ENCODE measurements around the gene LRRD1. TPM values are rescaled to one million over a fixed set of nuclear protein-coding genes. Genes with fewer than 3 reads are reported as not detected.

Gene LRRD1
- total RNA-seq (2012; rRNA removed): under 0.01 TPM in 2 replicates
- polyA plus RNA-seq (2012; rRNA removed): 0.02 TPM in 1 of 2 replicates, not detected in the other
- polyA plus RNA-seq (2012; cell fraction: cytosol; rRNA removed): not detected in 2 replicates
- 0.04 and 0.08 TPM in 2 replicates for polyA plus RNA-seq (2012; cell fraction: nucleus; rRNA removed; ENCODE audit: low replicate concordance)
- percentile 39 among the genes with signal in this experiment for Bru-seq, nascent RNA
- percentile 49 among the genes with signal in this experiment for BruChase-seq, experiment 1, labeled RNA remaining after a 6-hour chase
- percentile 54 among the genes with signal in this experiment for BruChase-seq, experiment 2, labeled RNA remaining after a 2-hour chase
- long read RNA-seq: 0 reads

DNA sequence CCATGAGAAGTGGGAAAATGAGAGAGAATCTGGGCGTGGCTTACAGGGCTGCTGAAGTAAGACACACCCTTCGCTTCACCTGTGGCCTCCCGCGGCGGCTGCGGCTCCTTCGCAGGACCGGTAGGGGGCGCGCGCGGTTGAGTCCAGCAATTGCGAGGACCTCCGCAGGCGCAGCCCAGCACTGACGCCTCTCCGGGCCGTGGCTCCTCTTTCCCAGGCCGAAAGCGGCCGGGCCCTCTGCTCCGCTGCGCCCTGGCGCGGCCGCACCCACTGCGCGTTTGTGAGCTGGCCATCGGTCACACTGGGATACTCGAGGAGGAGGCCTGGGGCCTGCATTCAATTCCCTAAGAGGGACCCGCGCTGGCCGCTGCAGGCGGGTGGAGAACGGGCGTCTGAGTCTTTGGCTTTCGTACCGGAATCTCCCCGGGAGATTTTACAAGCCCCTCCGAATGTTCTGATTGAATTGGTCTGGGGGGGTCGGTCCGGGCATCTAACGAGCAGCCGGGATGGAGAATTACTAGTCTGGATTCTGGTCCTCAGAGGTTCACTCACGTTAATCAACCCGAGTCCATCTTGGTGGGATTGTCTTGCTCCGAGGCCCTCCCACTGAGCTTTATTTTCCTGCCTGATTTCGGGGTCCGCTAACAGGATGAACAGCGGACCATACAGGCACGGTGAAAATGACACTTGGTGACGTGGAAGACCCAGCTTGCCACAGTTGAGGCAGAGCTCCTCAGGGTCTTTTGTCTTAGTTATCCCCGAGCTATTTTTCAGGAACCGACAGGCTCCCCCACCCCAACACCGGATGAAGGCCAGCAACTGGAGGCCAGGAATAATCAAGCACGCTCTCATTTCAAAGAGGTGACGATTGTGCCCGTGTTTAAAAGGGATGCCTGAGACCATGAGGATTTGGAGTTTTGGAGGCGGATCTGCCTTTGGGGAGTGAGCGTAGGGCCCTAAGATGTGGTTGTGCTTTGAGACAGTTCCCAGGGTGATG lies at the start of gene LRRD1:
LRRD1 (minus strand) TSS at position 215 of the 997 bp plus-strand sequence. CDS start 13,940 bp downstream, outside the sequence.
- dilution Hi-C loops (cut with HindIII; ENCODE audit: low sequenced_read_pairs, unreplicated experiment): no loop called here
- no TSS peak for BruUV-seq (replicated peaks)
- TF ChIP-seq RCOR1 (IDR thresholded peaks at IDR 0.05; ENCODE audit: insufficient replicate concordance, low read length): no peak
- TF ChIP-seq, protein P1, sequence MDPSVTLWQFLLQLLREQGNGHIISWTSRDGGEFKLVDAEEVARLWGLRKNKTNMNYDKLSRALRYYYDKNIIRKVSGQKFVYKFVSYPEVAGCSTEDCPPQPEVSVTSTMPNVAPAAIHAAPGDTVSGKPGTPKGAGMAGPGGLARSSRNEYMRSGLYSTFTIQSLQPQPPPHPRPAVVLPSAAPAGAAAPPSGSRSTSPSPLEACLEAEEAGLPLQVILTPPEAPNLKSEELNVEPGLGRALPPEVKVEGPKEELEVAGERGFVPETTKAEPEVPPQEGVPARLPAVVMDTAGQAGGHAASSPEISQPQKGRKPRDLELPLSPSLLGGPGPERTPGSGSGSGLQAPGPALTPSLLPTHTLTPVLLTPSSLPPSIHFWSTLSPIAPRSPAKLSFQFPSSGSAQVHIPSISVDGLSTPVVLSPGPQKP (IDR thresholded peaks at IDR 0.05; ENCODE audit: borderline replicate concordance, low read depth, low read length): no peak
- TF ChIP-seq BHLHE40 (IDR thresholded peaks at IDR 0.05; ENCODE audit: low read depth, low read length): no peak
- TF ChIP-seq CHD1 (IDR thresholded peaks at IDR 0.05; ENCODE audit: low read depth, low read length): no peak
- no peak for TF ChIP-seq MAFK (IDR thresholded peaks at IDR 0.05; ENCODE audit: low read depth, low read length)
- TF ChIP-seq, protein P2, sequence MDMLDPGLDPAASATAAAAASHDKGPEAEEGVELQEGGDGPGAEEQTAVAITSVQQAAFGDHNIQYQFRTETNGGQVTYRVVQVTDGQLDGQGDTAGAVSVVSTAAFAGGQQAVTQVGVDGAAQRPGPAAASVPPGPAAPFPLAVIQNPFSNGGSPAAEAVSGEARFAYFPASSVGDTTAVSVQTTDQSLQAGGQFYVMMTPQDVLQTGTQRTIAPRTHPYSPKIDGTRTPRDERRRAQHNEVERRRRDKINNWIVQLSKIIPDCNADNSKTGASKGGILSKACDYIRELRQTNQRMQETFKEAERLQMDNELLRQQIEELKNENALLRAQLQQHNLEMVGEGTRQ (IDR thresholded peaks at IDR 0.05; ENCODE audit: low read depth, low read length): no peak
- no peak for TF ChIP-seq MAZ (IDR thresholded peaks at IDR 0.05; ENCODE audit: borderline replicate concordance, low read depth, low read length)
- TF ChIP-seq MXI1 (IDR thresholded peaks at IDR 0.05; ENCODE audit: borderline replicate concordance, low read depth, low read length): no peak
- peak; percentile 54 for TF ChIP-seq RAD21 (IDR thresholded peaks at IDR 0.05; ENCODE audit: low read length)
- no peak for TF ChIP-seq FOS (IDR thresholded peaks at IDR 0.05; ENCODE audit: low read depth, low read length)

More for the DNA sequence above, at the start of gene LRRD1:
- peaks cover 4% of the 10 kb centered on the region; the same call in 1 of the 2 replicates for H3K4me1 ChIP-seq (ENCODE audit: control insufficient read depth, insufficient read depth, low read length)
- WGBS, 2 experiments (ENCODE audit: extremely low coverage in 2 of 2, insufficient read length in 1 of 2): 5% methylated on average over 16 of the region's 60 CpGs; no CpG with 5 or more reads in 1 of the 2 experiments
- peak; percentile 73 for DNase-seq
- H3K79me1 ChIP-seq (ENCODE audit: low read depth in 1 of 2, low read length in 2 of 2): no peaks in the 10 kb centered on the region
- H2BK15ac ChIP-seq (ENCODE audit: low read depth, low read length): no peak within 1 kb of the TSS
- peak within 1 kb of the TSS; percentile 57 for H2AK9ac ChIP-seq (replicated peaks; ENCODE audit: low read depth, low read length, poor library complexity)
- intact Hi-C loops (cut with micrococcal nuclease): loop anchor here (2.0 kb wide), 1 partner anchor 268 kb away; the partner anchor contains the start of gene GATAD1
- no peaks in the 10 kb centered on the region for H3K9me1 ChIP-seq (ENCODE audit: insufficient read depth, low read length)
- H3K36me3 ChIP-seq (ENCODE audit: control insufficient read depth, insufficient read depth, low read length): no peaks in the 10 kb centered on the region
- peak within 1 kb of the TSS; percentile 48; the same call in 1 of the 2 replicates for H3K23ac ChIP-seq (ENCODE audit: low read depth, low read length)
- ChIA-PET POLR2A (ENCODE audit: unreplicated experiment) (no interaction called here), CTCF (interaction anchor here (0.6 to 1.5 kb wide), 7 partner anchors 15 to 77 kb away, joined by 3 to 7 read pairs (median 4); no protein-coding TSS in a partner anchor)
- peak within 1 kb of the TSS; percentile 82 for H4K5ac ChIP-seq (ENCODE audit: low read depth, low read length)
- H2BK20ac ChIP-seq (ENCODE audit: low read depth, low read length): no peak within 1 kb of the TSS
- H2AK5ac ChIP-seq (ENCODE audit: low read depth, low read length): no peak within 1 kb of the TSS
- peak within 1 kb of the TSS; percentile 58 for H4K91ac ChIP-seq (ENCODE audit: insufficient read depth, low read depth, low read length)
- H3K4me3 ChIP-seq (ENCODE audit: insufficient read depth, low read depth, low read length): peak within 1 kb of the TSS; percentile 35
- no peak within 1 kb of the TSS for H2BK5ac ChIP-seq (ENCODE audit: low read depth, low read length, poor library complexity, severe bottlenecking)
- peak within 1 kb of the TSS; percentile 73; the same call in 1 of the 2 replicates for H3K4ac ChIP-seq (ENCODE audit: low read depth, low read length)
- peak within 1 kb of the TSS; percentile 56 for H3K4me2 ChIP-seq (ENCODE audit: low read depth, low read length)
- H3K9me3 ChIP-seq (ENCODE audit: control insufficient read depth, insufficient read depth, low read length): no peaks in the 10 kb centered on the region
- H3K56ac ChIP-seq (ENCODE audit: extremely low read depth, insufficient read depth, low read length): peak within 1 kb of the TSS; percentile 37; the same call in 1 of the 2 replicates
- peak within 1 kb of the TSS; percentile 32 for H3K9ac ChIP-seq (ENCODE audit: low read depth, low read length)
- in situ Hi-C loops (cut with MboI; ENCODE audit: low sequenced_read_pairs): no loop called here
- H4K20me1 ChIP-seq (ENCODE audit: insufficient read depth, low read length): no peaks in the 10 kb centered on the region
- H2BK120ac ChIP-seq (ENCODE audit: low read depth, low read length): peak within 1 kb of the TSS; percentile 66; the same call in 1 of the 2 replicates
- H3K18ac ChIP-seq (ENCODE audit: low read depth, low read length): 0 out of 2 replicates have a peak within 1 kb of the TSS, but pooled peaks have one; percentile 16
- 0 out of 2 replicates have a peak within 1 kb of the TSS, but pooled peaks have one; percentile 3 for H3K27ac ChIP-seq (ENCODE audit: insufficient read depth, low read length)
- peak within 1 kb of the TSS; percentile 78 to 93 for H4K8ac ChIP-seq (ENCODE audit: low read depth in 2 of 2, low read length in 2 of 2)
- peak; percentile 99 for ATAC-seq (ENCODE audit: low read depth)
- H3K14ac ChIP-seq (replicated peaks; ENCODE audit: low read depth, low read length): peak within 1 kb of the TSS; percentile 22; the same call in 1 of the 2 replicates
- H2AFZ ChIP-seq (replicated peaks; ENCODE audit: low read length, poor library complexity): peak within 1 kb of the TSS; percentile 95
- no peaks in the 10 kb centered on the region for H3K27me3 ChIP-seq (ENCODE audit: control insufficient read depth, insufficient read depth, low read length)
